K562 (cell line): ENCODE measurements around the gene UNC119B. TPM values are rescaled to one million over a fixed set of nuclear protein-coding genes. Genes with fewer than 3 reads are reported as not detected.

Source experiments
- ATAC-seq: fragments of 200-7000 bp; cut with Tn5 transposase; 3 replicates; pipeline ENCODE4 v1.9.1; 2020; ENCODE audit warnings: moderate library complexity
- BruUV-seq: library from RNA; stranded (reverse); fragments of 400-500 nt; replicated peaks from 2 replicates; lab custom pipeline; 2021; lab: Mats Ljungman, UMichigan
- CTCF ChIA-PET: fragments of 300-600 bp; formaldehyde crosslinking; extraction: SDS; loops from one replicate; lab custom pipeline; 2021; ENCODE audit warnings: low intra/inter-chr PET ratio; lab: Yijun Ruan, JAX
- POLR2A ChIA-PET: fragments of 300-600, 350-650 bp; sonication (Branson Sonifier 250); formaldehyde crosslinking; extraction: SDS; loops from one replicate; lab custom pipeline; 2021; ENCODE audit warnings: antibody characterized with exemption, inconsistent platforms; lab: Yijun Ruan, JAX
- DNase-seq, 4 experiments: peaks; one replicate each; pipeline versions ENCODE4 v3.0.0 to v3.0.0-alpha.2; 2011 to 2018; ENCODE audit warnings: low spot score in 3 of 4, mixed read lengths in 3 of 4; ENCODE audit errors: extremely low read depth in 1 of 4
- FAIRE-seq: peaks from 2 replicates; lab custom pipeline; 2011; peaks lifted over from hg19 to GRCh38; lab: Jason Lieb, UNC
- H2AFZ ChIP-seq: 2 replicates; pipeline ENCODE4 v1.6.0; 2011; ENCODE audit warnings: low read depth, low read length, control low read depth, inconsistent platforms
- H3K27ac ChIP-seq: fragments of 200-600 bp; 3 replicates; pipeline ENCODE4 v1.8.0; 2011; ENCODE audit warnings: low read depth, mild to moderate bottlenecking, control low read depth, inconsistent platforms, low read length, moderate library complexity, mixed read lengths; ENCODE audit errors: extremely low read depth
- H3K27me3 ChIP-seq, 2 experiments: fragments of 300-600 bp in 1 of 2; 2 replicates in 1 of 2; 3 replicates in 1 of 2; pipeline versions ENCODE4 v1.6.0 to v1.8.0; 2011; ENCODE audit warnings: inconsistent platforms in 2 of 2, low read length in 2 of 2, mild to moderate bottlenecking in 1 of 2, mixed read lengths in 1 of 2, moderate library complexity in 1 of 2; ENCODE audit not compliant: control insufficient read depth in 2 of 2, insufficient read depth in 2 of 2
- H3K36me3 ChIP-seq: fragments of 300-600 bp; 3 replicates; pipeline ENCODE4 v1.8.0; 2011; ENCODE audit warnings: mild to moderate bottlenecking, low read length, inconsistent platforms; ENCODE audit not compliant: control insufficient read depth, insufficient read depth
- H3K4me1 ChIP-seq, 2 experiments: fragments of 200-600 bp in 1 of 2; replicated peaks in 1 of 2; 2 replicates in 1 of 2; 3 replicates in 1 of 2; pipeline versions ENCODE4 v1.5.1 to v1.8.0; 2011; ENCODE audit warnings: inconsistent platforms in 2 of 2, low read length in 2 of 2, mild to moderate bottlenecking in 1 of 2, mixed read lengths in 1 of 2, moderate library complexity in 1 of 2; ENCODE audit not compliant: control insufficient read depth in 2 of 2, insufficient read depth in 2 of 2
- H3K4me2 ChIP-seq: 2 replicates; pipeline ENCODE4 v1.6.1; 2011; ENCODE audit warnings: low read length, control low read depth, inconsistent platforms, mixed read lengths; ENCODE audit not compliant: insufficient read depth
- H3K4me3 ChIP-seq: fragments of 200-600 bp; sonication (generic), shearing (Covaris generic); 2 replicates; pipeline ENCODE4 v1.5.1; 2016; ENCODE audit warnings: control low read depth, inconsistent platforms
- H3K79me2 ChIP-seq: fragments of 200-600 bp; 3 replicates; pipeline ENCODE4 v1.8.0; 2011; ENCODE audit warnings: low read length, inconsistent platforms; ENCODE audit not compliant: control insufficient read depth, insufficient read depth
- H3K9ac ChIP-seq, 2 experiments: 2 replicates each; pipeline versions ENCODE4 v1.6.0 to v1.6.1; 2011; ENCODE audit warnings: low read depth in 2 of 2, low read length in 2 of 2, control low read depth in 1 of 2, inconsistent platforms in 1 of 2, mild to moderate bottlenecking in 1 of 2, mixed read lengths in 1 of 2; ENCODE audit not compliant: insufficient read depth in 1 of 2
- H3K9me1 ChIP-seq: one replicate; pipeline ENCODE4 v1.6.0; 2011; ENCODE audit warnings: inconsistent platforms, mild to moderate bottlenecking, low read length, moderate library complexity; ENCODE audit not compliant: control insufficient read depth, insufficient read depth
- H3K9me3 ChIP-seq: replicated peaks from 2 replicates; pipeline ENCODE4 v1.5.1; 2011; ENCODE audit warnings: low read depth, low read length, inconsistent platforms; ENCODE audit not compliant: control insufficient read depth, insufficient read depth
- H4K20me1 ChIP-seq: replicated peaks from 2 replicates; pipeline ENCODE4 v1.6.1; 2011; ENCODE audit warnings: low read length, inconsistent platforms, mixed read lengths; ENCODE audit not compliant: control insufficient read depth, insufficient read depth
- CHD2 ChIP-seq: IDR thresholded peaks from 2 replicates; pipeline ENCODE4 v1.6.1; 2011; ENCODE audit warnings: low read depth, low read length
- FOSL1 ChIP-seq: fragments of 200-800 bp; sonication (Bioruptor generic); conservative IDR thresholded peaks from 2 replicates; pipeline ENCODE4 v1.6.1; 2016; ENCODE audit warnings: missing genetic modification characterization, missing compliant biosample characterization
- HDAC2 ChIP-seq: fragments of 450-650 bp; IDR thresholded peaks from 2 replicates; pipeline ENCODE4 v1.6.1; 2016; ENCODE audit warnings: mild to moderate bottlenecking
- IFI16 ChIP-seq: fragments of 250-450 bp; sonication (Bioruptor Pico); IDR thresholded peaks from 2 replicates; pipeline ENCODE4 v2.1.2; 2022; ENCODE audit warnings: mild to moderate bottlenecking, inconsistent platforms
- KLF6 ChIP-seq: fragments of 250-450 bp; sonication (Bioruptor Pico); IDR thresholded peaks from 2 replicates; pipeline ENCODE4 v1.4.0; 2020; ENCODE audit warnings: mild to moderate bottlenecking, moderate library complexity, borderline replicate concordance
- LEF1 ChIP-seq: fragments of 450-650 bp; IDR thresholded peaks from 2 replicates; pipeline ENCODE4 v1.6.1; 2016; ENCODE audit warnings: mild to moderate bottlenecking
- MCM2 ChIP-seq: fragments of 450-650 bp; IDR thresholded peaks from 2 replicates; pipeline ENCODE4 v1.6.1; 2017; ENCODE audit warnings: low read depth, mild to moderate bottlenecking
- PML ChIP-seq: IDR thresholded peaks from 2 replicates; pipeline ENCODE4 v1.6.1; 2012; ENCODE audit warnings: low read length, inconsistent platforms
- SUPT5H ChIP-seq: fragments of 450-650 bp; IDR thresholded peaks from 2 replicates; pipeline ENCODE4 v1.6.1; 2016
- XRCC5 ChIP-seq: fragments of 200-400 bp; formaldehyde crosslinking; IDR thresholded peaks from 2 replicates; pipeline ENCODE4 v1.6.1; 2017; ENCODE audit warnings: low read depth, mild to moderate bottlenecking, low read length
- WGBS: fragments of 100-300 bp; shearing (Covaris generic); methylation state at CpG from one replicate; pipeline ENCODE4 v1.1.6; 2016; ENCODE audit warnings: low coverage, mixed read lengths; ENCODE audit not compliant: insufficient coverage; ENCODE audit errors: missing lambda C conversion rate; 5-methylcytosine and 5-hydroxymethylcytosine counted together
- in situ Hi-C: fragments of 300-500 bp; cut with MboI; formaldehyde crosslinking; loops from 4 replicates; pipeline ENCODE4 v1.15.0; 2018; ENCODE audit warnings: inconsistent platforms, mixed read lengths
- intact Hi-C: fragments of 100-400 bp; cut with micrococcal nuclease; formaldehyde crosslinking; loops from 2 replicates; pipeline ENCODE4 v1.14.2; 2022
- polyA plus RNA-seq, 8 experiments: library from polyadenylated mRNA; depleted of rRNA in 4 of 8; stranded (reverse) in 5 of 8; unstranded in 3 of 8; fragments of >200 nt; fragmentation: Nextera tagmentation in 2 of 8; fragmentation: Illumina TruSeq in 1 of 8; extraction: Ambion mirVana in 2 of 8; extraction: Trizol in 1 of 8; gene quantifications; 2 replicates each; pipeline versions ENCODE4 v1.2.1 to v1.2.3, GENCODE V29; 2011 to 2014; ENCODE audit warnings: inconsistent platforms in 1 of 8, missing spikeins in 1 of 8
- total RNA-seq, 7 experiments: library from RNA; depleted of rRNA in 6 of 7; stranded (reverse); fragments of >200 nt in 6 of 7; fragmentation: Illumina TruSeq in 2 of 7; extraction: Trizol in 2 of 7; gene quantifications; 2 replicates each; pipeline versions ENCODE4 v1.2.1 to v1.2.3, GENCODE V29; 2011 to 2021; ENCODE audit warnings: low replicate concordance in 1 of 7
- TF ChIP-seq, protein P1 (sequence below): fragments of 250-450 bp; sonication (Bioruptor Pico); IDR thresholded peaks from 2 replicates; pipeline ENCODE4 v1.8.0; 2021; ENCODE audit warnings: moderate library complexity, mild to moderate bottlenecking, inconsistent platforms
- TF ChIP-seq, protein P2 (sequence below): fragments of 250-450 bp; sonication (Bioruptor Pico); IDR thresholded peaks from 2 replicates; pipeline ENCODE4 v1.8.0; 2021; ENCODE audit warnings: borderline replicate concordance, mild to moderate bottlenecking, moderate library complexity; ENCODE audit not compliant: poor library complexity, severe bottlenecking

The UNC119B gene
- total and polyA plus RNA-seq, 9 of the 15 experiments (the other 6 are each of a cell fraction or from before 2014, with no cell fraction given): 4.0 to 34.5 (median 15.1) TPM

DNA sequence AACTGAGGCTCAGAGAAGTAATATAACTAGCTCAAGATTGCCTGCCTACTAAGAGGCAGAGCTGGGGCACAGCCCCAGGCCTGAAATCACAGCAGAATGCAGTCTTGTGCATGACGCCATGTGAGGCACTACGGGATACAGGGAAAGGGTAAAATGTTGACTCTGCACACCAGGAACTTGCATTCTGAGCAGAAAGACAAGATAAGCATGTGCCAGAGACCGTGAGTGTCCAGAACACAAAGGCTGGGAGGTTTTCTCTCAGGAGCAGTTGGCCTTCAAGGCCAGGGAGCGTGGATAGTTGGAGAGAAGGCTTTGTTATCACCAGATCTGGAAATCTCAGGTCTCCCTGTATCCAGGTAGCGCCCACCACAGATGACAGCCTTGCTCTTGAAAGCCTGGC, 46.5 kb upstream of the UNC119B start:
- FAIRE-seq (no peak), ATAC-seq (no peak), DNase-seq (no peak)
- H3K9me3 ChIP-seq: no peaks in the 10 kb centered on the region
- no peak overlapping the region for H3K4me3 ChIP-seq
- H2AFZ ChIP-seq: no peak overlapping the region
- no peaks in the 10 kb centered on the region for H3K36me3 ChIP-seq
- no TSS peak for BruUV-seq
- H3K4me2 ChIP-seq: no peak overlapping the region
- no peak overlapping the region for H3K9ac ChIP-seq
- 0 out of 2 replicates have a peak, but pooled peaks cover 4% of the 10 kb centered on the region for H4K20me1 ChIP-seq
- WGBS: 3% methylated on average over 5 of the region's 5 CpGs
- ChIA-PET CTCF (no interaction called here), POLR2A (interaction anchor here (1.8 to 2.4 kb wide), 2 partner anchors 10 to 14 kb away, joined by 6 to 9 read pairs; no protein-coding TSS in a partner anchor)
- H3K4me1 ChIP-seq: peaks cover 0 to 8% of the 10 kb centered on the region in 2 experiments; a peak in 2 of 5 replicates
- H3K79me2 ChIP-seq: no peaks in the 10 kb centered on the region
- no peaks in the 10 kb centered on the region for H3K9me1 ChIP-seq
- H3K27me3 ChIP-seq: peaks cover 49 to 68% of the 10 kb centered on the region in 2 experiments
- no peak overlapping the region for H3K27ac ChIP-seq
- intact Hi-C loops (no loop called here), in situ Hi-C loops (loop anchor here (25.0 kb wide), 1 partner anchor 326 kb away; the partner anchor contains the start of gene PLA2G1B)
- TF ChIP-seq SUPT5H (no peak), IFI16 (CRISPR knock-in tag) (no peak), FOSL1 (no peak), KLF6 (CRISPR knock-in tag) (no peak), XRCC5 (no peak), CHD2 (no peak), MCM2 (no peak), LEF1 (no peak), HDAC2 (no peak), PML (no peak)
- TF ChIP-seq, protein P1, sequence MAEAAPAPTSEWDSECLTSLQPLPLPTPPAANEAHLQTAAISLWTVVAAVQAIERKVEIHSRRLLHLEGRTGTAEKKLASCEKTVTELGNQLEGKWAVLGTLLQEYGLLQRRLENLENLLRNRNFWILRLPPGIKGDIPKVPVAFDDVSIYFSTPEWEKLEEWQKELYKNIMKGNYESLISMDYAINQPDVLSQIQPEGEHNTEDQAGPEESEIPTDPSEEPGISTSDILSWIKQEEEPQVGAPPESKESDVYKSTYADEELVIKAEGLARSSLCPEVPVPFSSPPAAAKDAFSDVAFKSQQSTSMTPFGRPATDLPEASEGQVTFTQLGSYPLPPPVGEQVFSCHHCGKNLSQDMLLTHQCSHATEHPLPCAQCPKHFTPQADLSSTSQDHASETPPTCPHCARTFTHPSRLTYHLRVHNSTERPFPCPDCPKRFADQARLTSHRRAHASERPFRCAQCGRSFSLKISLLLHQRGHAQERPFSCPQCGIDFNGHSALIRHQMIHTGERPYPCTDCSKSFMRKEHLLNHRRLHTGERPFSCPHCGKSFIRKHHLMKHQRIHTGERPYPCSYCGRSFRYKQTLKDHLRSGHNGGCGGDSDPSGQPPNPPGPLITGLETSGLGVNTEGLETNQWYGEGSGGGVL: no peak
- TF ChIP-seq, protein P2, sequence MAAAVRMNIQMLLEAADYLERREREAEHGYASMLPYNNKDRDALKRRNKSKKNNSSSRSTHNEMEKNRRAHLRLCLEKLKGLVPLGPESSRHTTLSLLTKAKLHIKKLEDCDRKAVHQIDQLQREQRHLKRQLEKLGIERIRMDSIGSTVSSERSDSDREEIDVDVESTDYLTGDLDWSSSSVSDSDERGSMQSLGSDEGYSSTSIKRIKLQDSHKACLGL: no peak
